MV-4-11 (cell line): ENCODE results near the gene PLEKHO2.

Experiments used
- DNase-seq: peaks from one replicate; lab custom pipeline; 2025; lab: John Stamatoyannopoulos, UW

Gene PLEKHO2

DNA sequence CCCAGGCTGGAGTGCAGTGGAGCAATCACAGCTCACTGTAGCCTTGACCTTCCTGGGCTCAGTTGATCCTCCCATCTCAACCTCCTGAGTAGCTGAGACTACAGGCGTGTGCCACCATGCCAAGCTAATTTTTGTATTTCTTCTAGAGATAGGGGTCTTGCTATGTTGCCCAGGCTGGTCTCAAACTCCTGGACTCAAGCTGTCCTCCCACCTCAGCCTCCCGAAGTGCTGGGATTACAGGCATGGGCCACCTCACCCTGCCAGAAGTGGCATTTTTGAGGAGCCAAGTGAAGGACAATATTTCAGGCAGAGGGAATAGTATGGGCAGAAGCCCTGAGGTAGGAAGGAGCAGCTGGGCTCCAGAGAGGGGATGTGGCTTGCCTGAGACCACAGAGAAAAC is 74.7 kb downstream of the PLEKHO2 start:
- DNase-seq: no peak

GRCh38 chr15:64917211-64917610 is 75.5 kb downstream of the PLEKHO2 start:
- DNase-seq: no peak
